Esophagus muscularis mucosa (tissue), 4 donors: ENCODE results near the gene NME3. TPM values are rescaled to one million over a fixed set of nuclear protein-coding genes. Genes with fewer than 3 reads are reported as not detected.

Experiments
- DNase-seq: peaks from one replicate; pipeline ENCODE4 v3.0.0-alpha.2; 2017; ENCODE audit errors: extremely low spot score
- H3K27ac ChIP-seq, 4 donors: fragments of 200-600 bp; sonication (generic); replicated peaks in 1 of 4; 1 replicate in 3 of 4; 2 replicates in 1 of 4; pipeline ENCODE4 v1.5.1; 2016 to 2019; ENCODE audit warnings: mild to moderate bottlenecking in 1 of 4
- H3K27me3 ChIP-seq, 4 donors: fragments of 200-600 bp; sonication (generic); one replicate each; pipeline versions ENCODE4 v1.5.1 to v1.6.0; 2016 to 2019
- H3K36me3 ChIP-seq, 4 donors: fragments of 200-600 bp; sonication (generic); one replicate each; pipeline ENCODE4 v1.5.1; 2016 to 2019
- H3K4me1 ChIP-seq, 4 donors: fragments of 200-600 bp; sonication (generic); one replicate each; pipeline ENCODE4 v1.5.1; 2016 to 2019
- H3K4me3 ChIP-seq, 4 donors: fragments of 200-600 bp; sonication (generic); 1 replicate in 2 of 4; 2 replicates in 2 of 4; pipeline ENCODE4 v1.5.1; 2016 to 2019; ENCODE audit warnings: mild to moderate bottlenecking in 4 of 4, moderate library complexity in 1 of 4
- H3K9me3 ChIP-seq, 4 donors: fragments of 200-600 bp; sonication (generic); 1 replicate in 3 of 4; 2 replicates in 1 of 4; pipeline ENCODE4 v1.5.1; 2016 to 2019
- EP300 ChIP-seq: sonication (generic); formaldehyde crosslinking; IDR thresholded peaks from one replicate; pipeline ENCODE4 v1.6.1; 2017; ENCODE audit warnings: antibody characterized with exemption
- POLR2A ChIP-seq: fragments of 450-650 bp; IDR thresholded peaks from one replicate; pipeline ENCODE4 v1.6.1; 2017; ENCODE audit warnings: antibody characterized with exemption, moderate library complexity, mild to moderate bottlenecking, low read depth
- POLR2AphosphoS5 ChIP-seq, 2 donors: sonication (generic); formaldehyde crosslinking; IDR thresholded peaks; one replicate each; pipeline ENCODE4 v1.6.1; 2017; ENCODE audit warnings: antibody characterized with exemption in 2 of 2
- WGBS: methylation state at CpG from one replicate; pipeline ENCODE4 v1.1.5; 2018; 5-methylcytosine and 5-hydroxymethylcytosine counted together
- intact Hi-C: fragments of 100-400 bp; cut with DNase I; formaldehyde crosslinking; loops from one replicate; pipeline ENCODE4 v1.15.1; 2023
- total RNA-seq, 4 donors: library from RNA; depleted of rRNA; stranded (reverse); fragments of >200 nt; gene quantifications; one replicate each; pipeline versions ENCODE4 v1.1.0 to v1.2.1, GENCODE V29; 2016
- TF ChIP-seq, protein P1 (sequence below), 3 experiments: fragments of 200-600 bp in 2 of 3; fragments of 450-650 bp in 1 of 3; sonication (generic) in 2 of 3; IDR thresholded peaks; one replicate each; pipeline ENCODE4 v1.5.1; 2017 to 2019; ENCODE audit warnings: antibody characterized with exemption in 3 of 3, mild to moderate bottlenecking in 2 of 3, moderate library complexity in 1 of 3

The NME3 gene
- total RNA-seq, 4 donors from 2014 or later: 64.8 to 101 (median 83.7) TPM

DNA sequence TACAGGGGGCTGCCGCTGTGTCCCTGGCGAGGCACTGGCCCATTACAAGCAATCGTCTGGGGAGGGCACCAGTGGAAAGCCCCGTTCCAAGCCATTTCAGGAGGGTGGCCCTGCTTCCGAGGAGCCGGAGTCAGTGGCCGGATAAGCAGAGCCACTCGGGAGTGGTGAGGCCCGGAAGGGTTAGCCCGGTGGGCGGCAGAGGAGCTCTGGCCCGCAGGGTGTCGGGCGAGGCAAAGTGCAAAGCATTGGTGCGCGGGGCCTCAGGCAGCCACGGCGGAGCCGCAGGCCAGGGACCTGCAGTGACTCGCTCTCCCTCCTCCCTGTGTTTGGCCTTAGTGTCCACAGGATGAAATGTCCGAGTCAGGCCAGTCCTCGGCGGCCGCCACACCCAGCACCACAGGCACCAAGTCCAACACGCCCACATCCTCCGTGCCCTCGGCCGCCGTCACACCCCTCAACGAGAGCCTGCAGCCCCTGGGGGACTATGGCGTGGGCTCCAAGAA lies 24.6 kb downstream of the NME3 start:
- Histone ChIP-seq H3K27me3 (no peaks in the 10 kb centered on the region), H3K4me1 (no peaks in the 10 kb centered on the region), H3K36me3 (peaks cover 39 to 96% (median 91%) of the 10 kb centered on the region in 4 donors), H3K9me3 (no peaks in the 10 kb centered on the region), H3K27ac (no peak overlapping the region), H3K4me3 (no peak overlapping the region)
- DNase-seq: no peak
- intact Hi-C loops: no loop called here
- 80% methylated on average over 9 of the region's 31 CpGs for WGBS
- TF ChIP-seq, protein P1, sequence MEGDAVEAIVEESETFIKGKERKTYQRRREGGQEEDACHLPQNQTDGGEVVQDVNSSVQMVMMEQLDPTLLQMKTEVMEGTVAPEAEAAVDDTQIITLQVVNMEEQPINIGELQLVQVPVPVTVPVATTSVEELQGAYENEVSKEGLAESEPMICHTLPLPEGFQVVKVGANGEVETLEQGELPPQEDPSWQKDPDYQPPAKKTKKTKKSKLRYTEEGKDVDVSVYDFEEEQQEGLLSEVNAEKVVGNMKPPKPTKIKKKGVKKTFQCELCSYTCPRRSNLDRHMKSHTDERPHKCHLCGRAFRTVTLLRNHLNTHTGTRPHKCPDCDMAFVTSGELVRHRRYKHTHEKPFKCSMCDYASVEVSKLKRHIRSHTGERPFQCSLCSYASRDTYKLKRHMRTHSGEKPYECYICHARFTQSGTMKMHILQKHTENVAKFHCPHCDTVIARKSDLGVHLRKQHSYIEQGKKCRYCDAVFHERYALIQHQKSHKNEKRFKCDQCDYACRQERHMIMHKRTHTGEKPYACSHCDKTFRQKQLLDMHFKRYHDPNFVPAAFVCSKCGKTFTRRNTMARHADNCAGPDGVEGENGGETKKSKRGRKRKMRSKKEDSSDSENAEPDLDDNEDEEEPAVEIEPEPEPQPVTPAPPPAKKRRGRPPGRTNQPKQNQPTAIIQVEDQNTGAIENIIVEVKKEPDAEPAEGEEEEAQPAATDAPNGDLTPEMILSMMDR (IDR thresholded peaks at IDR 0.05): no peak
- TF ChIP-seq POLR2AphosphoS5 (IDR thresholded peaks at IDR 0.05) (no peak), POLR2A (no peak), EP300 (no peak)

DNA sequence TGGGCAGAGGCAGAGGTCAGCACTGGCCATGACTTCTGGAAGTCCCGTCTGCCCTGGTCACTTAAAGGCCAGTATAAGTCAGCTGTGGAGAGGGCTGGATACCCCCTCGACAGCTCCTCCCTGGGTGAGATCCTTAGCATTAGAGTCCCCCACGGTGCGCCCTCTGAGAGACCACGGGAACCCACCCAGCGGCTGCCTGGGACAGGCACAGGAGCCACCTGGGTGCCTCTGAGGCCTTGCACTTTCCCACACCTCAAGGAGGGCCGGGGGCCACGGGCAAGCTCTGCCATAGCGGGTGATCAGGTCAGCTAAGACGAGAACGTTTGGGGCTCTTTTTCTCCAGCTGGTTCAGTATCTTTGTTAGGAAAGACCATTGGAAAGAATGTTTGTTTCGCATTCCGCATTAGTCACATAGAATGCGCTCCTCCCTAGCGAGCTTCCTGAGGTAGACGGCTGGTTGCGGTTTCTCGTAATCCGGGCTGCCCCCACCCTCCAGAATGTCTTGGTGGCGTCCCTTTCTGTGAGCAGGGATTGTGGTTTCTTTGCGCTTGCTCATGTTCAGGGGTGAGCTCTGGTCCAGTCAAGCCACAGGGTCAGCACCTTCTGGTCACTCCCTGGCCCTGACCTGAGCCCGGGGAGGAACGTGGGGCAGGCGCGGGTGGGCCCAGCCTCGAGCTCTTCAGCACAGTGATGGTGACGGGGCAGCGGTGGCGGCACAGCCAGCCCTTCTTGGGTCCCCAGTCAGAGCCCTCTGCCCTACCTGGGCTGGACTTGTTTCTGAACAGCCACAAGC lies 25.2 kb downstream of the NME3 start:
- Histone ChIP-seq H3K27ac (no peak overlapping the region), H3K4me1 (no peaks in the 10 kb centered on the region), H3K4me3 (no peak overlapping the region), H3K27me3 (no peaks in the 10 kb centered on the region), H3K9me3 (no peaks in the 10 kb centered on the region), H3K36me3 (peaks cover 40 to 96% (median 91%) of the 10 kb centered on the region in 4 donors)
- intact Hi-C loops: no loop called here
- 94% methylated on average over 24 of the region's 29 CpGs for WGBS
- TF ChIP-seq EP300: no peak
- TF ChIP-seq, protein P1 (IDR thresholded peaks at IDR 0.05): no peak
- TF ChIP-seq POLR2A: no peak
- no peak for DNase-seq

DNA sequence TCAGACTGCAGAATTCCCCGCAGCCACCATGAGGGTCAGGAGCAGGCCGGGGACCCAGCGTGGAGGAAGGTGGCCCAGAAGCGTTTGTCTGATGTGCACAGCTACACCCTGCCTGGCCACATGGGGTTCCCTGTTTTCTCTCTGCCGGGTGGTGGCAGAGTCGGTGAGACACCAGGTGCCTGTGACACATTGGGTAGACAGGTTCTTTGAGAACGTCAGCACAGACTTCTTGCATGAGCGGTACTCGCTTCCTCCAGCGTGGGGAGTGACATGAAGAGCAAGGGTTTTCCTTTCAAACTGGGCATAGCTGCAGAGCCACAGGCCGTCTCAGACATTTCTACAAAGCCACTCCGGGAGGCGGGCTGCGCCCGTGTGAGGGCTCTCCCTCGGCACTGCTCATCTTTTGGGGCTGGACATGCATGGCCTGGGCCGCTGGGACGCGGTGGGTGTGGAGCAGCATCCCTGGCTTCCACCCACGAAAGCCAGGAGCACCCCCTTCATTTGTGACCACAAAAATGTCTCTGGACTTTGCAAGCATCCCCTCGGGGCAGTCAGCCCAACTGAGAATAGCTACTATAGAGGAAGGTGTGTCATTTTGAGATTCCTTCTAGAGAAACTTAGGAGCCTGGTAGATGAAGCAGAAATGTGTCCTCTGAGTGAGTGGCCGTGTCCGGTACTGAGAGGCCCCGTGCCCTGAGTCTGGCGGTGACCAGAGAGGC lies 26.0 kb downstream of the NME3 start:
- Histone ChIP-seq H3K27ac (no peak overlapping the region), H3K36me3 (peaks cover 34 to 96% (median 91%) of the 10 kb centered on the region in 4 donors)

DNA sequence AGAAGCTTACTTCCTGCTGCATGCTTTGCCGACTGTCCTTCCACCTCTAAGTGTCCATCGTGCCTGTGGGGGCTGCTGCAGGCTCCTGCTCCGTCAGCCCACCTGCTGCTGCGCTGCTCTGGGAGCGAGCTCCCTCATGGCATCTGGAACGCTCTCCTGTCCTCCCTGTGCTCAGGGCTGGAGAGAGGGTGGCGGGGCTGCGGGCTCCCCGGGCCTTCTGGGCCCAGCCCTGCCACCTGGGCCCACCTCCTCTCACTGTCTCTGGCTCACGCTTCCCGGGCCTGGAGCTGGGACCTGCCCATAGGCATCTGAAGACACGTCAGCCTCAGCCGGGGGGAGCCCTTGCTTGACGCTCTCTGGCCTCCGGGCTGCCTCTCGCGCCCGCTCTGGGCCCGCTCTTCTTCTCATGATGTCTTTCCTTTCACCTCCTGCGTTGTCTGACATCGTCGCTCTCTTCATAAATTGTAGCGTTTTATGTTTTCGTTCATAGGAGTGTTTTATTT lies 27.0 kb downstream of the NME3 start:
- H3K36me3 ChIP-seq: peaks cover 27 to 89% (median 83%) of the 10 kb centered on the region in 4 donors
- H3K27me3 ChIP-seq: no peaks in the 10 kb centered on the region
- intact Hi-C loops: no loop called here
- H3K27ac ChIP-seq: no peak overlapping the region
- H3K4me3 ChIP-seq: no peak overlapping the region
- no peaks in the 10 kb centered on the region for H3K9me3 ChIP-seq
- DNase-seq: no peak
- TF ChIP-seq POLR2A (no peak), EP300 (no peak), POLR2AphosphoS5 (IDR thresholded peaks at IDR 0.05) (no peak)
- TF ChIP-seq, protein P1 (IDR thresholded peaks at IDR 0.05): no peak
- 91% methylated on average over 20 of the region's 24 CpGs for WGBS
- H3K4me1 ChIP-seq: no peaks in the 10 kb centered on the region

More for the DNA sequence above, 26.0 kb downstream of the NME3 start:
- TF ChIP-seq EP300: no peak
- TF ChIP-seq, protein P1 (IDR thresholded peaks at IDR 0.05): no peak
- no peak for TF ChIP-seq POLR2AphosphoS5 (IDR thresholded peaks at IDR 0.05)
- no peak for TF ChIP-seq POLR2A
- DNase-seq: no peak
- Histone ChIP-seq H3K27me3 (no peaks in the 10 kb centered on the region), H3K9me3 (no peaks in the 10 kb centered on the region), H3K4me3 (no peak overlapping the region), H3K4me1 (no peaks in the 10 kb centered on the region)
- 92% methylated on average over 25 of the region's 25 CpGs for WGBS
- intact Hi-C loops: no loop called here
